Thyroid gland (tissue), 4 donors: ENCODE data around the gene HOXA7.

Source experiments
- POLR2A ChIP-seq, 2 donors: fragments of 450-650 bp; IDR thresholded peaks; one replicate each; pipeline ENCODE4 v1.6.1; 2017; ENCODE audit warnings: antibody characterized with exemption in 2 of 2, mild to moderate bottlenecking in 2 of 2, moderate library complexity in 1 of 2
- TF ChIP-seq, protein P1 (sequence below), 6 experiments: fragments of 200-600 bp in 3 of 6; fragments of 450-650 bp in 3 of 6; sonication (generic) in 3 of 6; IDR thresholded peaks; one replicate each; pipeline ENCODE4 v1.5.1; 2016 to 2019; ENCODE audit warnings: antibody characterized with exemption in 6 of 6, mild to moderate bottlenecking in 2 of 6, inconsistent platforms in 1 of 6, moderate library complexity in 1 of 6

GRCh38 chr7:27119412-27119911 is 37.0 kb downstream of the HOXA7 start:
- TF ChIP-seq, protein P1, sequence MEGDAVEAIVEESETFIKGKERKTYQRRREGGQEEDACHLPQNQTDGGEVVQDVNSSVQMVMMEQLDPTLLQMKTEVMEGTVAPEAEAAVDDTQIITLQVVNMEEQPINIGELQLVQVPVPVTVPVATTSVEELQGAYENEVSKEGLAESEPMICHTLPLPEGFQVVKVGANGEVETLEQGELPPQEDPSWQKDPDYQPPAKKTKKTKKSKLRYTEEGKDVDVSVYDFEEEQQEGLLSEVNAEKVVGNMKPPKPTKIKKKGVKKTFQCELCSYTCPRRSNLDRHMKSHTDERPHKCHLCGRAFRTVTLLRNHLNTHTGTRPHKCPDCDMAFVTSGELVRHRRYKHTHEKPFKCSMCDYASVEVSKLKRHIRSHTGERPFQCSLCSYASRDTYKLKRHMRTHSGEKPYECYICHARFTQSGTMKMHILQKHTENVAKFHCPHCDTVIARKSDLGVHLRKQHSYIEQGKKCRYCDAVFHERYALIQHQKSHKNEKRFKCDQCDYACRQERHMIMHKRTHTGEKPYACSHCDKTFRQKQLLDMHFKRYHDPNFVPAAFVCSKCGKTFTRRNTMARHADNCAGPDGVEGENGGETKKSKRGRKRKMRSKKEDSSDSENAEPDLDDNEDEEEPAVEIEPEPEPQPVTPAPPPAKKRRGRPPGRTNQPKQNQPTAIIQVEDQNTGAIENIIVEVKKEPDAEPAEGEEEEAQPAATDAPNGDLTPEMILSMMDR (IDR thresholded peaks at IDR 0.05), result no peak
- TF ChIP-seq POLR2A (IDR thresholded peaks at IDR 0.05), result no peak
